BJ (cell line): ENCODE results near the gene NID2. TPM values are rescaled to one million over a fixed set of nuclear protein-coding genes. Genes with fewer than 3 reads are reported as not detected.

Source experiments
- CTCF ChIA-PET: fragments of 350-600 bp; formaldehyde crosslinking; extraction: SDS; loops from one replicate; lab custom pipeline; 2021; ENCODE audit warnings: antibody characterized with exemption, inconsistent platforms; lab: Yijun Ruan, JAX
- POLR2A ChIA-PET: fragments of 300-600 bp; sonication (Branson Sonifier 250); formaldehyde crosslinking; extraction: SDS; loops from one replicate; lab custom pipeline; 2021; ENCODE audit warnings: antibody characterized with exemption; lab: Charles Lee
- DNase-seq: peaks from one replicate; pipeline ENCODE4 v3.0.0-alpha.2; 2011; ENCODE audit warnings: low read depth
- H3K27me3 ChIP-seq: 2 replicates; pipeline ENCODE4 v1.6.0; 2011; ENCODE audit warnings: low read length; ENCODE audit not compliant: control insufficient read depth, insufficient read depth
- H3K36me3 ChIP-seq: 2 replicates; pipeline ENCODE4 v1.5.1; 2011; ENCODE audit warnings: low read length; ENCODE audit not compliant: control insufficient read depth, insufficient read depth
- H3K4me3 ChIP-seq: 2 replicates; pipeline ENCODE4 v1.5.1; 2011; ENCODE audit warnings: low read depth, mild to moderate bottlenecking, control low read depth, low read length
- polyA plus RNA-seq: library from polyadenylated mRNA; depleted of rRNA; stranded (reverse); fragments of >200 nt; gene quantifications from 2 replicates; pipeline ENCODE4 v1.2.3, GENCODE V29; 2011
- TF ChIP-seq, protein P1 (sequence below): IDR thresholded peaks from 2 replicates; pipeline ENCODE4 v1.5.1; 2011; ENCODE audit warnings: low read depth, mild to moderate bottlenecking, control low read depth, inconsistent platforms, low read length, moderate library complexity; ENCODE audit not compliant: insufficient read depth

NID2 gene
- polyA plus RNA-seq, 1 experiment, result 279 TPM

GRCh38 chr14:52089218-52089617 is 20.4 kb upstream of the NID2 start:
- no peak for DNase-seq
- no peaks in the 10 kb centered on the region for H3K27me3 ChIP-seq
- POLR2A ChIA-PET, result no interaction called here

GRCh38 chr14:52086711-52087110 is 17.9 kb upstream of the NID2 start:
- peak; percentile 62 for DNase-seq
- Histone ChIP-seq H3K27me3 (no peaks in the 10 kb centered on the region), H3K36me3 (no peaks in the 10 kb centered on the region), H3K4me3 (no peak overlapping the region)
- CTCF ChIA-PET, result interaction anchor here (1.5 kb wide), 1 partner anchor 24 kb away, joined by 3 read pairs; no protein-coding TSS in a partner anchor
- POLR2A ChIA-PET, result interaction anchor here (0.7 kb wide), 1 partner anchor 234 kb away, joined by 11 read pairs; no protein-coding TSS in a partner anchor
- TF ChIP-seq, protein P1, sequence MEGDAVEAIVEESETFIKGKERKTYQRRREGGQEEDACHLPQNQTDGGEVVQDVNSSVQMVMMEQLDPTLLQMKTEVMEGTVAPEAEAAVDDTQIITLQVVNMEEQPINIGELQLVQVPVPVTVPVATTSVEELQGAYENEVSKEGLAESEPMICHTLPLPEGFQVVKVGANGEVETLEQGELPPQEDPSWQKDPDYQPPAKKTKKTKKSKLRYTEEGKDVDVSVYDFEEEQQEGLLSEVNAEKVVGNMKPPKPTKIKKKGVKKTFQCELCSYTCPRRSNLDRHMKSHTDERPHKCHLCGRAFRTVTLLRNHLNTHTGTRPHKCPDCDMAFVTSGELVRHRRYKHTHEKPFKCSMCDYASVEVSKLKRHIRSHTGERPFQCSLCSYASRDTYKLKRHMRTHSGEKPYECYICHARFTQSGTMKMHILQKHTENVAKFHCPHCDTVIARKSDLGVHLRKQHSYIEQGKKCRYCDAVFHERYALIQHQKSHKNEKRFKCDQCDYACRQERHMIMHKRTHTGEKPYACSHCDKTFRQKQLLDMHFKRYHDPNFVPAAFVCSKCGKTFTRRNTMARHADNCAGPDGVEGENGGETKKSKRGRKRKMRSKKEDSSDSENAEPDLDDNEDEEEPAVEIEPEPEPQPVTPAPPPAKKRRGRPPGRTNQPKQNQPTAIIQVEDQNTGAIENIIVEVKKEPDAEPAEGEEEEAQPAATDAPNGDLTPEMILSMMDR, result no peak

More at GRCh38 chr14:52089218-52089617, 20.4 kb upstream of the NID2 start:
- Histone ChIP-seq H3K36me3 (no peaks in the 10 kb centered on the region), H3K4me3 (no peak overlapping the region)
- TF ChIP-seq, protein P1, result peak; percentile 20; the same call in 1 of the 2 replicates
- CTCF ChIA-PET, result interaction anchor here (1.0 to 1.3 kb wide), 3 partner anchors 9 to 35 kb away, joined by 3 to 4 read pairs (median 3); no protein-coding TSS in a partner anchor

DNA sequence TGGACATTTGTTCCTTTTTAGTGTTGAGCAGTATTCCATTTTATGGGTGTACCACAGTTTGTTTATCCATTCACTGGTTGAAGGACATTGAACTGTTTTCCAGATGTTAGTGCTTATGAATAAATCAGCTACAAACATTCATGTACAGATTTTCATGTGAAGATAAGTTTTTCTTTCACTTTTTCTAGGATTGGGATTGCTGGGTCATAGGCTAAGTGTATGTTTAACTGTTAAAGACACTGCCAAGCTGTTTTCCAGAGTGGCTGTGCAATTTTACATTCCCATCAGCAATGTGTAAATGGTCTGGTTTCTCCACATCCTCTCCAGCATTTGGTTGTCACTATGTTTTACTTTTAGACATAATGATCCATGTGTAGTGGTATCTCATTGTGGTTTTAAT is 14.0 kb upstream of the NID2 start:
- no peak overlapping the region for H3K4me3 ChIP-seq
- no peak for DNase-seq
- H3K36me3 ChIP-seq, result no peaks in the 10 kb centered on the region
- TF ChIP-seq, protein P1, result no peak
- H3K27me3 ChIP-seq, result no peaks in the 10 kb centered on the region
- ChIA-PET CTCF (interaction anchor here (1.0 to 1.6 kb wide), 3 partner anchors 12 to 26 kb away, joined by 3 to 4 read pairs (median 3); no protein-coding TSS in a partner anchor), POLR2A (interaction anchor here (0.6 kb wide), 1 partner anchor 10 kb away, joined by 5 read pairs; no protein-coding TSS in a partner anchor)

DNA sequence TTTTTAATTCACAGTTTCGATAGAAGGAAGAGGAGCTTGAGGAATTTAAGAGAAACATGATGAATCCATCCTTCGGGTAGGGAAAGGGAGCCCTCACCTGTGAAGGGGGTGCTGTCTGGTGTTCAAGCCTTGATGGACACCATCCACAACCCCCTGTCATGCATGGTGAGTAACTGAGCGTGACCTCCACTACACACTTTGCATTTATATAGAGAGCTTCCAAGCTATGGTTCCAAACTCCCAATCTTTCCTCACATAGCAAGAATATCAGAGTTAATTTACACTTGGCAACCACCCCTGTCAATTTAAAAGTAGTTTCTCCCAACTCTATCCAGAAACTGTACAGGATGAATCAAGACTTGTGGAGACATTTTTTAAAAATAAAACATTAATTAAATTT is 13.1 kb upstream of the NID2 start:
- H3K27me3 ChIP-seq, result no peaks in the 10 kb centered on the region
- no peak for DNase-seq
- H3K4me3 ChIP-seq, result no peak overlapping the region
- ChIA-PET CTCF (interaction anchor here (0.5 to 2.3 kb wide), 6 partner anchors 10 to 63 kb away, joined by 3 to 6 read pairs (median 4); no protein-coding TSS in a partner anchor), POLR2A (no interaction called here)
- TF ChIP-seq, protein P1, result no peak
- H3K36me3 ChIP-seq, result no peaks in the 10 kb centered on the region

DNA sequence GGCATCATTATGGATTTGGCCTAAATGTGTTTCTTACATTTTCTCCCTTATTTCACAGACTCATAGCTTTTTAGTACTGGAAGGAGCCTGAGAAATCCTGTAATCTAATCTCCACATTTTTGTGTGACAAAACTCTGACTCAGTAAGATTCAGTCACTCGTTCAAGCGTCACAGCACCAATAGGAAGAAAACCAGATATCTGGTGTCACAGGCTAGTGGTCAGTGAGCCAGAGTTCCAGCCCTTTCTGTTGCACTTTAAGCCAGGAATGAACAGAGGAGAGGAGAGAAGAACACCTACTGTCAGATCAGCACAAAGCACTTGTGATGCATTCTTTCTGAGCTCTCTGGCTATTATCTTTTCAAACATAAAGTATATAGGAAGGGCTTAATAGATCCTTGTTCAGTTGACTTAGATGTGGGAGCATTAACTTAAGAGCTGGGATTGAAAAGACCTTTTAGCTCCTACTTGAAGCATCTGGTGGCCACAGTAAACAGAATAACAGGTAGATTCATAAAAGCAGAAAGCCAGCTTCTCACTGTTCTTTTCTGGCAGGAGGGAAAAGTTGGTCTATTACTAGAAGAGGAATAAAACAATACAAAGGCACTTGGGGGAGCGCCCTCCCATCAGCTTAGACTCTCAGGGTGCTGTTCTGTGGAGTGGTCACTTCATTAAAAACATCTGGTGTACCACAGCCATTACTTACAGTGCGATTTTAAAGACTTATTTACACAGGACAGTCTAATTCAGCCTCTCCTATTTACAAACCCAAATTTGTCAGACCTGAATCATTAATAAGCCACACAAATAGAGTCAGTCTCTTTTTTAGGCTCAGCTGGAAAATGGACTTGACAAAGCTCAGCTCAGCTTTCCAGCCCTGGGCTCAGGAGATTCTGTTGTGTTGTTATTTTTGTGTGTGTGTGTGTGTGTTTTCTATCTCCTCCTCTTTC is 12.2 kb upstream of the NID2 start:
- CTCF ChIA-PET, result interaction anchor here (0.5 to 2.3 kb wide), 10 partner anchors 9 to 64 kb away, joined by 3 to 13 read pairs (median 4); partner anchors contain the start of gene NID2
- no peak overlapping the region for H3K4me3 ChIP-seq
- POLR2A ChIA-PET, result interaction anchor here (0.5 to 1.7 kb wide), 2 partner anchors 12 to 651 kb away, joined by 3 to 4 read pairs; partner anchors contain the start of gene NID2
- H3K27me3 ChIP-seq, result no peaks in the 10 kb centered on the region
- H3K36me3 ChIP-seq, result no peaks in the 10 kb centered on the region
- peak; percentile 81 for DNase-seq
- TF ChIP-seq, protein P1, result no peak
